ENCODE results near the gene CCDC127.
"Not testable (repeated sequence)": the region's sequence is repeated elsewhere in the genome, so short reads cannot be mapped to it uniquely, and the experiment has no call there.

CCDC127 gene

GRCh38 chr5:171801-172331, 46.1 kb downstream of the CCDC127 start:
- no peak for DNase-seq (ENCODE audit: low spot score)

DNA sequence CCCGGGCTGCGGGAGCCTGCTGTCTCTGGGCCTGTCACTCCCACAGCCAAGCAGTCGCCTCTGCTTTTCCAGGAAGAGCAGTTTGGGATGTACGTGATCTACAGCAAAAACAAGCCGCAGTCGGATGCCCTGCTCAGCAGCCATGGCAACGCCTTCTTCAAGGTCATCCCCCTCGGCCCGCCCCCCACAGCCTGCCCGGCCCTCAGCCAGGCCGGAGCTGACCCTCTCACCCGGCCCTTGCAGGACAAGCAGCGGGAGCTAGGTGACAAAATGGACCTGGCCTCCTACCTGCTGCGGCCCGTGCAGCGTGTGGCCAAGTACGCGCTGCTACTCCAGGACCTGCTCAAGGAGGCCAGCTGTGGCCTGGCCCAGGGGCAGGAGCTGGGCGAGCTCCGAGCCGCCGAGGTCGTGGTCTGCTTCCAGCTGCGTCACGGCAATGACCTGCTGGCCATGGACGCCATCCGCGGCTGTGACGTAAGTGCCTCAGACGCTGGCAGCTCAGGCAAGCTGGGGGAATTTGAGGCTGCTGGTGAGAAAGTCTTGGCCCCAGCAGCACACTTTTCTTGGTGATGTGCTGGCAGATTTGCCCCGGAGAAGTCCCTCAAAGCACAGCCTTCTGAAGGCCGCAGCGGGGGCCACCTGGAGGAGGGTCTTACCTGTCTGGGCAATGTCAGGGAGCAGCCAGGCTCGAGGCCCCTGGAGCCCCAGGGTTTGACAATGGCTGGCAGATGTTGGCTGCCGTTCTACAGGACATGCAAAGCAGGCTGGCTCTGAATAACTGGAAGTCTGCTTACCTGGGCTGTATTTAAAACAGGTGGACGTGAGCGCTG, 46.8 kb downstream of the CCDC127 start:
- no peak for DNase-seq (ENCODE audit: low spot score)

GRCh38 chr5:169728-170094, 48.2 kb downstream of the CCDC127 start:
- no peak for DNase-seq (ENCODE audit: low spot score)

DNA sequence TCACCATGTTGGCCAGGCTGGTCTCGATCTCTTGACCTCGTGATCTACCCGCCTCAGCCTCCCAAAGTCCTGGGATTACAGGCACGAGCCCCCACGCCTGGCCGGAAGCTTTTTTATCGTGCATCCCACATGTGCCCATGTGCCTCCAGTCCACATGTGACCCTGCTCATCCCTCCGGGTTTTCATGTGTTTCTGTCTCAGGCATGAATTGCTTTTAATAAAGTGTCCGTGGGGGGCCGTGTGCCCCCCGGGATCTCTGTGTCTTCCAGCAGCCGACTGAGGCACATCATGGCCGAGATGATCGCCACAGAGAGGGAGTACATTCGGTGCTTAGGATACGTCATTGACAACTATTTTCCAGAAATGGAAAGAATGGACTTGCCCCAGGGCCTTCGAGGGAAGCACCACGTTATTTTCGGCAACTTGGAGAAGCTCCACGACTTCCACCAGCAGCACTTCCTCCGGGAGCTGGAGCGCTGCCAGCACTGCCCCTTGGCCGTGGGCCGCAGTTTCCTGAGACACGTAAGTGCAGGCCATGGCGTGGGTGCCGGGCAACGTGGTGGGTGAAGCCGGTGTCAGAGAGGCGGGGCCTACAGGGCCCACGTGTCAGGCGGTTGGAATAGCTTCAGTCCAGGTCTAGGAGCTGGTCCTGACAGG, 48.8 kb downstream of the CCDC127 start:
- no peak for DNase-seq (ENCODE audit: low spot score)

- DNase-seq (ENCODE audit: low spot score) = no peak
Measured at GRCh38 chr5:167982-168660, 49.8 kb downstream of the CCDC127 start.

DNA sequence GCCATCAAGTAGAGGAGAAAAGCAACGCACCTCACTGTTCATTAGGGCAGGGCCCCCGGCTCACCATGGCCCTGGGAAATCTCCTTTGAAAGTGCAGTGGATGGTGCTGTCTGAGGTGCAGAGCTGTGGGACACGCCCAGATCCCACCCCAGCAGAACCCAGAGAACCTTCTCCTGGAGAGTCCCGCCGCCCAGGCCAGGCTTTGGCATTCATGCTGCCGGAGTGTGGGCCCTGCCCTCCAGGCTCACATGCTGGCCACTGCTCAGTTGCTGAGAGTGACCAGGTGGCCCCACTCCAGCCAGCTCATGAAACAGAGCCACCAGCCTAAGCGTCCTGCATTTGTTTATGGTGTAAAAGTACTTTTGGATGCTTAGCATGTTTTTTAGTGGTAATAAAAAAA, 50.4 kb downstream of the CCDC127 start:
- DNase-seq (ENCODE audit: low spot score) = no peak

DNA sequence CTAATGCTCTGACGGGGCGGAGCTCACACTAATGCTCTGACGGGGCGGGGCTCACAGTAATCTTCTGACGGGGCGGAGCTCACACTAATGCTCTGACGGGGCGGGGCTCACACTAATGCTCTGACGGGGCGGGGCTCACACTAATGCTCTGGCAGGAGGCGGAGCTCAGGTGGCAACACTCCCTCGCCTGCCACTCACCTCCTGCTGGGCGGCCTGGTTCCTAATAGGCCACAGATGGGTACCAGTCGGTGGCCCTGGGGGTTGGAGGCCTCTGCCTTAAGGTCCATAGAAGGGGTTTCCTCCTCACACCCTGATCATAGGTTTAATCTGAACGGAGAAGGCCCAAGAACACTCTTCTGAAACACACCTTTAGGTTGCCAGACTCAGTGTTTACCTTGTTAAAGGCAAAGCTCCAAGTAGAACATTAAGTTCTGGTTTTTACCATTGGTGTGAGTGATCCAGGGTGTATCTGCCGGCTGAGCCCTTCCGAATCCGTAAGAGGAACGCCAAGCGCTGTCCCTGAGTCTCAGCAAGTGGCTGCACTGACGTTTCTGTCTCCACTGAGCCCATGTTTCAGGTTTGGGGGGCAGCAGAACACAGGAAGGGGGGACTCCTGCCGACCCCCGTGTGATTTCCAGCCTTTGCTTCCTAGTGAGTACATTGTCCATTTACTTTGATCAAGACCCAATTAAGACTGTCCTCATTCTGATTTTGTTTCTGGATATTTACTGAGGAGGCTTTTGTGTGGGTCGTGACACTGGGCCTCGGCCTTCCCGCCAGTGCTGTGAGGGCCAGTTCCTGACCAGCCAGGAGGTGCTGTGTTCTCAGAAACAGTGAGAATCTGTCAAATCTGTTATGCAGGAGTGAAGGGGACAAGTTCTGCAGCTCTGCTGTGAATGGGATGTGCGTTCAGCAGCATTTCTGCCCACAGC, 51.2 kb downstream of the CCDC127 start:
- no peak for DNase-seq (ENCODE audit: low spot score)

GRCh38 chr5:164783-165182, 53.2 kb downstream of the CCDC127 start:
- not testable (repeated sequence) for DNase-seq (ENCODE audit: low spot score)

- DNase-seq (ENCODE audit: low spot score) = no peak
Measured at GRCh38 chr5:164244-164643, 53.7 kb downstream of the CCDC127 start.

DNA sequence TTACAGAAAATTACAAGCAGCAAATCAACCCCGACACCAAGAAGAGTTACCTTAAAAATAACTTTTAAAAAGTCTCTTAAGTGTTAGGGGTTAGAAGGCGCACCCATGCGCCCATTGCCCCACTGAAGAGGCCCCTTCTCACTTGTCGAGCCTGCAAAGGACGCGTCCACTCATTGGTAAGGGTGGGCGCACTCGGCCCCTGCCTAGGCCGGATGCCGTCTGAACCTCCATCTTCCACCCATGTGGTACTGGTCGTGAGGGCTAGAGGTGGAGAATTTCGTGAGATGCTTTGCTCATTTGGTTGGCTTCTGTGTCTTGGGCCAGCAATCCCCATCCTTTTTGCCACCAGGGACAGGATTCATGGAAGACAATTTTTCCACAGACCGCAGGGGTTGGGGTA, 54.1 kb downstream of the CCDC127 start:
- no peak for DNase-seq (ENCODE audit: low spot score)

GRCh38 chr5:163338-163620, 54.7 kb downstream of the CCDC127 start:
- DNase-seq (ENCODE audit: low spot score) = no peak

DNA sequence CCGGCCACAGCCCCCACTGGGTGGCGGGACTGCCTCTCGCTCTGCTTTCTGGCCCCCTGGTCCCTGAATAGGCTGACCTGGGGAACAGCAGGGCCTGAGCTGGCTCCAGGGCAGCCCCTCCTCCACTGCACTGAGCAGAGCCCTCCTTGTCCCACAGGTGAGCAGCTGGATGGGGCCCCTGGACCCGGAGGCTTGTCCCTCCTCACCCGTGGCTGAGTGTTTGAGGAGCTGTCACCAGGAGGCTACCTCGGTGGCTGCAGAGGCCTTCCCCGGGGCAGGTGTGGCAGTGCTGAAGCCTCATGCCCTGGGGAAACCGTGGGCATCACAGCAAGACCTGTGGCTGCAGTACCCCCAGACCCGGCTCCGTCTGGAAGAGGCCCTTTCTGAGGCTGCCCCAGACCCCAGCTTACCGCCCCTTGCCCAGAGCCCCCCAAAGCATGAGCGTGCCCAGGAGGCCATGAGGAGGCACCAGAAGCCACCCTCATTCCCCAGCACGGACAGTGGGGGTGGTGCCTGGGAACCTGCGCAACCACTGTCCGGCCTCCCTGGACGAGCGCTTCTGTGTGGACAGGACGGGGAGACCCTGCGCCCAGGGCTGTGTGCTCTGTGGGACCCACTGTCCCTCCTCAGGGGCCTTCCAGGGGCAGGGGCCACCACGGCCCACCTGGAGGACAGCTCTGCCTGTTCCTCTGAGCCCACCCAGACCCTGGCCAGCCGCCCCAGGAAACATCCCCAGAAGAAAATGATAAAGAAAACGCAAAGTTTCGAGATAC, 55.2 kb downstream of the CCDC127 start:
- DNase-seq (ENCODE audit: low spot score) = no peak

- no peak for DNase-seq (ENCODE audit: low spot score)
Measured at GRCh38 chr5:162190-162564, 55.8 kb downstream of the CCDC127 start.

DNA sequence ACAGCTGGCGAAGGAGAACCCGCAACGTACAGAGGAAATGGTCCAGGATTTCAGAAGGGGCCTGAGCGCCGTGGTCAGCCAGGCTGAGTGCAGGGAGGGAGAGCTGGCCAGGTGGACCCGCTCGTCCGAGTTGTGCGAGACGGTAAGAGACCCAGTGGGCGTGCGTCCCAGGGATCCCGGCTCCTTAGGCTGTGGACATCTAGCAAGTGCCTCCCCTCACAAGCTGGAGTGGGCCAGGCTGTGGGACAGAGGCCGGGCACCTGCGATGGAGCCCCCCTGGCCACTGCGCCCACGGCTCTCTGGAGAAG, 56.2 kb downstream of the CCDC127 start:
- DNase-seq (ENCODE audit: low spot score) = no peak

DNA sequence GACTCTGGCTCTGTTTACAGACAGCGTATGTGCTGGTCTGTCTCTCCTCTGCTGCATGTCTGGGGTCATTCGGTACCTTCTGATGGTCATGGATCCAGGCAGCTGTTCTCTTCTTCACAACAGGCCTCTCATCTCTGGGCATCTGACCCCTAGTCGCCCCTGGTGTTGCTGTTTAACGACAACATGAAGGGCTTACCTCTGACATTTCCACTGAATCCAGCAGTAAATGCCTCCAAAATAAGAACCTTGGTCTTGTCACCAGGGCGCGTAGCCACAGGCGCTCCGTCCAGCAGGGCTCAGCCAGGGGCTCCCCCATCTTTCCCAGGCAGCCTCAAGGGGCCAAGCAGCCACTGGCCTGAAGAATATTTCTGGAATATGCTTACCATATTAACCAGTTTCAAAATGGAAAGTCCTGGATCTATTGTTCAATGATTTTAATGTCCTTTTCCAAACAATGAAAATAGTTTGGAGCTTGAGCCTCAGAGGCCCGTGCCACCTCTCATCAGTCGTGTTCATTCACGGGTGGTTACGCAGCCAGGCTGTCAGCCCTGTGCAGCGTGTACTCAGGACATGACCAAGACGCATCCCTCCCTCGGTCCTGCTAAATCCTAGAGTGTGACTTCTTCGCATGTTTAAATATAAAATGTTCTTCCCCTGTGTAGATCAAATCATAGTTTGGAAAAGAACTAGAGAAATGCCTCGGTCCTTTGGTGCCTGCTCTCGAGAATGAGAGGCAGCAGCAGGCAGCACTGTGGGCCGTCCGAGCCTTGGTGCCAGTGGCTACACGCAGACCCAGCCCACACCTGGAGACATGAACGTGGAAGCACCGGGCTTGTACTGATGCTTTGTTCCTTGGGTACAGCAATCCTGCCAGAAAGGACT, 56.8 kb downstream of the CCDC127 start:
- DNase-seq (ENCODE audit: low spot score) = no peak

GRCh38 chr5:160173-160510, 57.8 kb downstream of the CCDC127 start:
- DNase-seq (ENCODE audit: low spot score) = no peak

DNA sequence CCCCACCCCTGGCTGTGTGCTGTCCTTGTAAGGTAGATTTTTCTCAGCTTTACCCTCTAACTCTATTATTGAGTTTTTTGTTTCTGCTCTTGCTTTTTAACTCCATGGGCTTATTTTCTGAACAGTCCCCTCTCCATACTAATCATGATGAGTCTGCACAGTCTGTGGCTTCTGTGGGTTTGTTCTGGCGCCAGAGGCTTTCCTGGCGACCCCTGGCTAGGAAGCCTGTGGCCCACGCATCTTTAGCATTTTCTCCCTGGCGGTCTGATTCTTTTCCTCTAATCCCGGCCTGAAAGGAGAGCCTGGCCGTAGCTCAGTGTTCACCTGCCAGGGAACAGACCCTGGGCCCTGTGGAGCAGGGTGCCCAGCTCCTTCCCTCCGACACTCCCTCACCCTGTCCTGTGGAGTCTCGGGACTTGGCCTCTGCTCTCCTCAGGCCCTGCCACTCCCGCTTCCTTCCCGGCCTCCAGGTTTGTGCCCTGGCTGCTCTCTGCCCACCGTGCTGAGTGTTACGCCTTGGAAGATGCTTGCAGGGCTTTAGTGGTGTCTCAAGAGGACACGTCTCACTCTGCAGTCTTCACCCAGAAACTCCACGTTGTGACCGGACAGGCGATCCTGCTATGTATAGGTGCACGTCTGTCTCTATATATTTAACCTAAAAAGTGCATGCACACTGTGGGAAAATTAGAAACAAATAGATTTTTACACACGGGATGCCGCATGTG, 58.3 kb downstream of the CCDC127 start:
- no peak for DNase-seq (ENCODE audit: low spot score)

DNA sequence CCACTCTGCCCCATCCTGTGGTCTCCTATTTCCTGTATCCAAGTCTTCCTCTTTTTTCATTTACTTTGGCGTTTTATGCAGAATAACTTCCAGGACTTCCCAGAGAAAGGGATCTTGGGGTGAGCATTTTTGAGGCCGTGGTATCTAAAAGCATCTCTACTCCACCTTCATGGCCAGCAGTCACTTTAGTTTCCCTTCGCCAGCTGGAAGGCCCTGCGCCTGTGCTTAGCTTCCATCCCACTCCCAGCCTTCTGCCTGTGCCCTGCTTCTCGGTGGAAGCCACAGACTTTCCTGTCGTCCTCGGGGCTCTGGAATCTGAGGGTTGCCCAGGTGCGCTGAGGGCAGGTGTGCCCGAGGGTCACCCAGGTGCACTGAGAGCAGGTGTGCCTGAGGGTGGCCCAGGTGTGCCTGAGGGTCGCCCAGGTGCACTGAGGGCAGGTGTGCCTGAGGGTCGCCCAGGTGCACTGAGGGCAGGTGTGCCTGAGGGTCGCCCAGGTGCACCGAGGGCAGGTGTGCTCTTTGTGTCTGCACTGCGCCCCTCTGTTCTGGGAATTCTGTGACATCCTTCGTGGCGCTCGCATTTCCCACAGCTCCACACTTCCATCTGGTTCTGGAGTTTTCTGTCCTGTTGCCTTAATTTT, 59.0 kb downstream of the CCDC127 start:
- DNase-seq (ENCODE audit: low spot score) = no peak

DNA sequence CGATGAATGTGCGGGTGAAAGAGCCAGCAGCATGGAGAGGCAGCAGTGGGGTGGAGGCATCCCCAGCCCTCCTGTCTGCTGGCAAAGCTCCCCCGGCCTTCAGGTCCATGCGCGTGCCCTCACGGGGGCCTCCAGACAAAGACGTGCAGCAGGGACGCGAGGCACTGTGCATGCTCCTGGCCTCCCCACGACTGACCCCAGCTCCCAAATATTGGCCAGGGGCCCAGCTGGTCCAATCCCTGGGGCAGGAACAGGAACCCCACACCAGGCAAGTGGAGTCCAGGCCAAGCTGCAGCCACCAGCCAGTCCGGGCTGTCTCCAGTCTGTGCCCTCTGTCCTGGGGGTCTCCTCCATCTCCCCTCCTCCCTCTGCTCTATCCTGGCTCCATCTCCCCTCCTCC, 60.2 kb downstream of the CCDC127 start:
- DNase-seq (ENCODE audit: low spot score) = no peak

Data from globus pallidus (tissue), 1 donor.